HG03558 (cell line): ENCODE measurements around the gene FMOD.
"Not testable (repeated sequence)": the region's sequence is repeated elsewhere in the genome, so short reads cannot be mapped to it uniquely, and the experiment has no call there.

Experiments
- ATAC-seq: cut with Tn5 transposase; IDR thresholded peaks from one replicate; pipeline ENCODE4 v1.9.1; 2021; ENCODE audit warnings: moderate number of reproducible peaks; ENCODE audit not compliant: unreplicated experiment; ENCODE audit errors: extremely low read depth

The FMOD gene

DNA sequence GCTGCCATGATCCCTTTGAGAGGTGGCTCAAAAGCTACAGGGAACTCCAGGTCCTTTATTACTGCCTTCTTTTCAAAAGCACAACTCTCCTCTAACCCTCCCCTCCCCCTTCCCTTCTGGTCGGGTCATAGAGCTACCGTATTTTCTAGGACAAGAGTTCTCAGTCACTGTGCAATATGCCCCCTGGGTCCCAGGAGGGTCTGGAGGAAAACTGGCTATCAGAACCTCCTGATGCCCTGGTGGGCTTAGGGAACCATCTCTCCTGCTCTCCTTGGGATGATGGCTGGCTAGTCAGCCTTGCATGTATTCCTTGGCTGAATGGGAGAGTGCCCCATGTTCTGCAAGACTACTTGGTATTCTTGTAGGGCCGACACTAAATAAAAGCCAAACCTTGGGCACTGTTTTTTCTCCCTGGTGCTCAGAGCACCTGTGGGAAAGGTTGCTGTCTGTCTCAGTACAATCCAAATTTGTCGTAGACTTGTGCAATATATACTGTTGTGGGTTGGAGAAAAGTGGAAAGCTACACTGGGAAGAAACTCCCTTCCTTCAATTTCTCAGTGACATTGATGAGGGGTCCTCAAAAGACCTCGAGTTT lies 42.5 kb downstream of the FMOD start:
- no peak for ATAC-seq

DNA sequence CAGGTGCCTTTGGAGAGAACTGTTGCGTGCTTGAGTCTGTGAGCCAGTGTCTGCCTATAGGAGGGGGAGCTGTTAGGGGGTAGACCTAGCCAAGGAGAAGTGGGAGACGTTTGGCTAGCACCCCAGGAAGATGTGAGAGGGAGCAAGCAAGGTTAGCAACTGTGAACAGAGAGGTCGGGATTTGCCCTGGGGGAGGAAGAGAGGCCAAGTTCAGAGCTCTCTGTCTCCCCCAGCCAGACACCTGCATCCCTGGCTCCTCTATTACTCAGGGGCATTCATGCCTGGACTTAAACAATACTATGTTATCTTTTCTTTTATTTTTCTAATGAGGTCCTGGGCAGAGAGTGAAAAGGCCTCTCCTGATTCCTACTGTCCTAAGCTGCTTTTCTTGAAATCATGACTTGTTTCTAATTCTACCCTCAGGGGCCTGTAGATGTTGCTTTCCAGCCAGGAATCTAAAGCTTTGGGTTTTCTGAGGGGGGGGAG lies 43.2 kb downstream of the FMOD start:
- ATAC-seq: no peak

DNA sequence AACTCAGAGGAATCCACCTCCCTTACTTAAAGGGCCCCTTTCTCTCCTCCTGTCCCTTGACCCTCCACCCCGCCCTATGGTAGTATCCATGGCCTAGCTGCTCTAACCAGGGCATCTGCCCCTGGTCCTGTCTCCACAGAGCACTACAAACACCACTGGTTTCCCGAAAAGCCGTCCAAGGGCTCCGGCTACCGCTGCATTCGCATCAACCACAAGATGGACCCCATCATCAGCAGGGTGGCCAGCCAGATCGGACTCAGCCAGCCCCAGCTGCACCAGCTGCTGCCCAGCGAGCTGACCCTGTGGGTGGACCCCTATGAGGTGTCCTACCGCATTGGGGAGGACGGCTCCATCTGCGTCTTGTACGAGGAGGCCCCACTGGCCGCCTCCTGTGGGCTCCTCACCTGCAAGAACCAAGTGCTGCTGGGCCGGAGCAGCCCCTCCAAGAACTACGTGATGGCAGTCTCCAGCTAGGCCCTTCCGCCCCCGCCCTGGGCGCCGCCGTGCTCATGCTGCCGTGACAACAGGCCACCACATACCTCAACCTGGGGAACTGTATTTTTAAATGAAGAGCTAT lies 43.9 kb downstream of the FMOD start:
- ATAC-seq: no peak

DNA sequence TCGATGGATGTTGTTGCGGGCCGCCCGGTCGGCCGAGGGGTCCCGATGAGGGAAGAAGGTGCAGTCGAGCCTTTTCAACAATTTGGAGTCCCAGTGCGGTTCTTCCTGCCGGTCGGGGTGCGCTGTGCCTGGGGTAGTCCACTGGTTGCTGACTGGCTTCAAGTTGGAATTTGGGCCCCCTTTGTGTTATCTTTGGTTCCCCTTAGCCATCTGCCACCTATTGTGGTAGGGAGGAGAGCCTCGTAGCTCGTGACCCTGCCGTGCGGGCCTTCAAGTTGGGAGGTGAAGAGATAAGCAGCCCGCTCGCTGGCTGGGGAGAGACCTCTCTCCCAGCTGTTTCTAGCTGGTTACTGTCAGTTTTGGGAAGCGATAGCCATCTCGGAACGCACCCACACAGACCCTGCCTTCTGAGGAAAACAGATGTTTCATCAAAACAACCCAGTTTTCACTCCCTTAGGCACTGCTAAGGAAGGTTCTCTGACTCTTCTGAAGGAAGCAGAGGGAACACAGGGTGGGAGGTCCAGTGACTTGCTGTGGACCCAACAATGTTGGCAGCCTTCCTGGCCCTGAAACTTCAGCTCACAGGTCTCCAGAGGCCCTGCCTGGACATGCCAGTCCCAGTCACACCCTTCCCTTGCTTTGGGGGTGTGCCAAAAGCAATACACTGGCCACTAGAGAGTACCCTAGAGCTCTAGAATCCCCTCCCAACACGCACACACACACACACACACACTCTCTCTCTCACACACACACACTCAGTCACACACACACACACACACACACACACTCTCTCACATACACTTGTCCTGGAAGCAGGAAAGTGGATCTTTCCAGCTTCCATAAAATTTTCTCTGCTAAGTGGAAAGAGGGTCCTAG lies 44.6 kb downstream of the FMOD start:
- no peak for ATAC-seq

DNA sequence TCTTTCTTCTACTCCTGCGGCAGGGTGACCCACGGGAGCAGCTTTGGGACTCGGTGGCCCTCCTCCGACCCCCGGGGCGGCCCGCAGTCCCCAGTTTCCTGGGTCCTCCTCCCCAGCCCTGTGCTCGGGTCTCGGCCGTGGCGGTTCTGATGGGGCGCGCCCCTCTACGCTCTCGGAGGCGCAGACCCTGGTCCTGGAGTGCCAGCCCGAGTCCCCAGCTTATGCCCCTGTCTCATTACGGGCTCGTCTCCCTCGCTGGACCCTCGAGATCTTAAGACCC lies 45.2 kb downstream of the FMOD start:
- peak; percentile 4 for ATAC-seq

DNA sequence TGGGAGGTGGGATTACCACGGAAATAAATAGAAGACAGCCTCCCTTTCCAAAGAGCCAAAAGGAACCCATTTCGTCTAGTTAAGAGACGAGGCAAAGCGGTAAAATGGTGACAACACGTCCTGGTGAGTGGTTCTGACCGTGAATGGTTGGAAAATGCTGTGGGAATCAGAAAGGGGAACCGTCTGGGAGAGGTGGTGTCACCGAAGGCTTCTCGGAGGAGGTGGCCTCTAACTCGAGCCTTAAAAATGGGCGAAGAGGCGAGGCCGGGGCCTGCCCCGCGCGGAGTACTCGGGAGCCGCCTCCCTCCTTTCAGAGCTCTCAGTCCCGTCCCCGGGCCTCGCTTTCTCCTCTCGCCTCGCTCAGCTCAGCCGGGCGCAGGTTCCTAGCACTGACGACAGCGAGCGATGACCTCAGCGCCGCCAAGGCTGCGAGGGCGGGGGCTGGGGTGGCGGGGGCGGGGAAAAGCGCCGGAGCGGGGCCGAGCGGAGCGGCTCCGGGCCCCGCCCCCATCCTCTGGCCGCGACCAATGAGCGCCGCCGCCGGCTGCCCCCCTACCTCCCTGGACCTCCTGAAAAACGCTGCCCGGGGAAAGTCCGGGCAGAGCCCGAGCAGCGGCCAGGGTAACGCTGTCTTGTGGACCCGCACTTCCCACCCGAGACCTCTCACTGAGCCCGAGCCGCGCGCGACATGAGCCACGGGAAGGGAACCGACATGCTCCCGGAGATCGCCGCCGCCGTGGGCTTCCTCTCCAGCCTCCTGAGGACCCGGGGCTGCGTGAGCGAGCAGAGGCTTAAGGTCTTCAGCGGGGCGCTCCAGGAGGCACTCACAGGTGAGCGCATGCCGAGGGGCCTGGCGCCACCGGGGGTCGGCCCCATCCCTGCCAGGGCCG lies 45.8 kb downstream of the FMOD start, which contains the start of gene BTG2:
Gene BTG2 (plus strand): TSS at position 601 of the 890 bp plus-strand sequence. CDS start 88 bp downstream, at position 689.
- ATAC-seq: peak; percentile 54

DNA sequence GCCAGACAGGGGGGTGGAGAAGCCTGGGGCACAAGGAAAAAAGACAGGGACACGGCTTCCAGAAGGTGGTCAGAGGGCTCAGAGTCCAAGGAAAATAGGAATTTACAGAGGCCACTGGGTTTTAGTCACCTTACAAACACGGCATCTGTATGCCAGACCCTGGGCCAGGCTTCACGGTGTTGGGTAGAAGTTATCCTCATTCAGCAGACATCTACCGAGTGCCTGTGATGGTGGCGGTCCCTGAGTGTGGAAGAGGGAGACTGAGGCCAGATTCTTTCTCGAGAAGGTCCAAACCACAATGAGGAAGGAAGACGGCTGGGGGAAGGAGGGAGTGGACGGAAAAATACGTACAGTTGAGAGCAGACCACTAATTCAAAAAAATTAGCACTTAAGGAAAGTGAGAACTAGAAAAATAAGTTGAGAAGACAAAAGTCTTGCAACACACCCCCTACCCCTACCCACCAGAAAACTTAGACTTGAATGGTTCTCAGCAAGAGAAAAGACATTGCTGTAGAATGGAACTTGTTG lies 46.5 kb downstream of the FMOD start:
- no peak for ATAC-seq

DNA sequence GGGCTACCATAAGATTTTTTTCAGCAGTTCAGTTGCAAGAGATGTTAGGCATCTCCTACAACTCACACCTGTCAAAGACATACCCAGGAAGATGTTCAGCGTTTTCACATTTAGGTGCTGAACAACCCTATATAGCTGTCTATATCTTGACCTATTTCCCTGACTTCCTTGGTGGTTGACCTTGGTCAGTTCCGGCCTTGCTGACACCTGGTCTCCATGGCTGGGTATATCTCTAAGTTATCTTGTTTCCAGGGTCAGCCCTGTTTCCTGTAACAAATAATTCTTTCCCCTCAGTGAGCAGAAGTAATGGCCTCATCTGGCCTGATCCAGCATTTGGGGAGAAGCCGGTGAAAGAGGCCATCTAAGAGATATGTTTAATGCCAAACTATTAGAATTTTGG lies 48.0 kb downstream of the FMOD start:
- no peak for ATAC-seq

DNA sequence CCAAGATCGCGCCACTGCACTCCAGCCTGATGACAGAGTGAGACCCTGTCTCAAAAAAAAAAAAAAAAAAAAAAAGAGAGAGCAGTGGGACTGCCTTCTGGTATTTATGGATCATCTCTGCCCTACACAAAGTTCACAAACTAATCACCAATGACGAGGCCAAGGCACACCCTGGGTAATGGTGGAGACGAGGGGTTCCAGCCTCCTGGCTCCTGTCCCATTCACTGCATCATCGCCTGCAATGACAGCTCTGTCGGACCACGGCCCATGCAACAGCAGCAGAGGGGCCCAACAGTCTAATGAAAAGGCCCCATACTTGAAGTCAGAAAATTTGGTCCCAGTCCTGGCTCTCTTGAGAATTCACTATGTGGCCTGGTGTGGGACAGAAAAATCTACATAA lies 48.5 kb downstream of the FMOD start:
- ATAC-seq: no peak

DNA sequence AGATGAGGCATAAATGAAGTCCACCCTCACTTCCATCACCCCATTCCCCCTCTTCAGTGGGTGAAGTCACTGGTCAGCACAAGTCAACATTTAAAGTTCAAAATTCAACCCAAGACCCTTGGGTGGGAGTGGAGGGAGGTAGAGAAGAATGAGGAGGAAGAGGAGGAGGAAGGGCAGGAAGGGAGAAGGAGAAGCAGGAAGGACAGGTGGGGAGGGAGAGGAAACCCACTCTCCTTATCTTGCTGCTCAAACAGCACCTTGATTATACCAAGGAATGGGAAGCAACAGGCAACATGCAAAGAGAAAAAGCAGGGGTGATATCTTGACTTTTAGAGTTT lies 49.6 kb downstream of the FMOD start:
- ATAC-seq: no peak

DNA sequence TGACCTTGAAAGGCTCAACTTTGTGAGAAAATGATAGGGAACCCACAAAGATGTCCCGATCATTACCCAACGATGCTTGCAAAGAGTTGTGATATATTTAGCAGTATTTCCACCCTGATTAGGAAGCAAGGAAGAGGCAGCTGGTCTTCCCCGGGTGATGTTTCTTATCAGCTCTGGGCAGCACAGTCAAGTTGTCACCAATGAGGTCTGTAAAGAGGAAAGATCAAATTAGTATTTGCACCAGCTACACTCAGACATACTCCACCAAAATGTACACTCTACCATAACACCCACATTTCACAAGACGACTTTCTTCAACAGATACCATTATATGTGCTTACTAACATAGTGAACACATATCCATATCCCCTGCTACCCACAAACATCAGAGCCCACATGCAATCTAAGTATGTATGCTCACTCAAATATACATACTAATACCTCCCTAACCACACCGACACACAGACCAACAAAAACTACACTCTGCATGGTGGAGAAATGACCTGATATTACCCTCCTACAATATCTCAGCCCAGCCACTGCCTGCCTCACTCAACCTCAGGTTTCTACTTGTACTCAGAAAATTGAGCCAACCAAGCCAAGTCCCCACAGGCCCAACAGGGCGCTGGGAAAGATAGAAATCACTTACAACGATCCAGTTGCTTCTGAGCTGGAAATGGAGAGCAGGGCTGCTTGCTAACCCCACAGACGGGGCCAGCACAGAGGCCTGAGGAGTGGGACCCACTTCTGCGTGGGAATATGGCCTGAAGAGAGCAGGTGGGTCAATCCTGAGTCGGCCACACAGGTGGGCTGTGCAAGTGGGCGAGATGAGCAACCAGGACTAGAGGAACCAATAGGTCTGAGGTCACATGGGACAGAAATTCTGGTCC lies 50.2 kb downstream of the FMOD start:
- ATAC-seq: no peak

DNA sequence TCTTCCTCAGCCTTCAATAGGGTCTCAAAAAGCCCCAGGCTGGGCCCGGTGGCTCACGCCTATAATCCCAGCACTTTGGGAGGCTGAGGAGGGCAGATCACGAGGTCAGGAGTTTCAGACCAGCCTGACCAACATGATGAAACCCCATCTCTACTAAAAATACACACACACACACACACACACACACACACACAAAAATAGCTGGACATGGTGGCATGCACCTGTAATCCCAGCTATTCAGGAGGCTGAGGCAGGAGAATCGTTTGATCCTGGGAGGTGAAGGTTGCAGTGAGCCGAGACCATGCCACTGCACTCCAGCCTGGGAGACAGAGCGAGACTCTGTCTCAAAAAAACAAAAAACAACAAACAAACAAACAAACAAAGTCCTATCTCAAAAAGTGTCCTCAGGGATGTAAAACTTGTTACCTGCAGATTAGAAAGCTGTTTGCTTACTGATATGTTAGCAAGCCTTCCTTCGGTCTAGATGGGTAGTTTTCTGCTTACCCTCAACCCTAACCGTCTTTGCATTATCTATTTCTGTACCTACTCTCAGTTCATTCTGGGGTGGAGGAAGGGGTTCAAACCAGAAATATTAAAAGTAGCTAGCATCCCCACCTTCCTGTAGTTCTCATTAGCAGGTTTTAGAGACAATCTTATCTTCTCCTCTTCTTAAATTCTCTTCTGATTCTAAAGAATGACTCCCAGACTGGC lies 51.0 kb downstream of the FMOD start:
- ATAC-seq: not testable (repeated sequence)

DNA sequence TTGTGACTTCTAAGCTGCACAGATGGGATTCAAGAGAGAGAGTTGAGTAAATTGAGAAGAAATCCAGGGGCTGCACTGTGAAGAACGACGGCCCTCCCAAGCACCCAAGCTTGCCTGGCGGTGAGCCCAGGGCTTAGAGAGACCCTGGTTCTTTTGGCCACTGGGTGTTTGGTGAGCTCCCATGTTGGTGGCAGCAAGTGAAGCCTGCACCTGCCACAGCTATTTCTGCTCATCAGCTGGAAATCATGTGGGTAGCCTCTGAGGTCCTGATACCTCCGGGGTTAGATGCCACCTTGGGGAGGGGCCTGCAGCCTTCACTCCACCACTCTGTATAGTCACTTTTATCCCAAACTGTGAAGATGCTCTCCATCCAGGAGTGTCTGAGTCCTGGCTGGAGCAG lies 51.8 kb downstream of the FMOD start:
- no peak for ATAC-seq

DNA sequence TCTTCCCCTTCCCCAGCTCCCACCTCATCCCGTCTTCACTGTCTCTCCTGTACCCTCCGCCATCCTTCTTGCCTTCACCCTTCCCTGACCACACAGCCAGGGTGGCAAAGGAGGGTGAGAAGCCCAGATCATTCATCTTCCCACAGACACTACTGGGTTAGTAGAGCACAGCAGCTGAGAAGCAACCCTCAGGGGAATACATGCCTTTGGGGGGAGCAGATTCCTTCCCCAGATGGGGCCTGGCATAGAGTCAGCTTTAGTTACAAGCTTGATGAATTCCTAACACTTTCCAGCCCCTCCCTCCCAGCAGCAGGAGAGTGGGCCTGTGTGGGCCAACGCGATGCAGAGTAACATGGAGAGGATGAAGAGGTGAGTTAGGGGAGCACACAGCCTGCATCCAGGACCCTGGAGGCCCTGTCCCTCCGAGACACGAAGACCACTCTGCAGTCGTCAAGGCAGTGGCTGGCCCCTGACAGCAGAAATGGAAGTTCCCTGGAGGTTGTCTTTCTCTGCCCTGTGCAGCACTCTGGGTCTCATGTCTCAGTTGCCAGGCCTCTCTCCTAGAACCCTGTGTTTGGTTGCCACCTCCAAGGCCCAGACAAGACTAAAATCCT lies 54.4 kb downstream of the FMOD start:
- ATAC-seq: no peak

DNA sequence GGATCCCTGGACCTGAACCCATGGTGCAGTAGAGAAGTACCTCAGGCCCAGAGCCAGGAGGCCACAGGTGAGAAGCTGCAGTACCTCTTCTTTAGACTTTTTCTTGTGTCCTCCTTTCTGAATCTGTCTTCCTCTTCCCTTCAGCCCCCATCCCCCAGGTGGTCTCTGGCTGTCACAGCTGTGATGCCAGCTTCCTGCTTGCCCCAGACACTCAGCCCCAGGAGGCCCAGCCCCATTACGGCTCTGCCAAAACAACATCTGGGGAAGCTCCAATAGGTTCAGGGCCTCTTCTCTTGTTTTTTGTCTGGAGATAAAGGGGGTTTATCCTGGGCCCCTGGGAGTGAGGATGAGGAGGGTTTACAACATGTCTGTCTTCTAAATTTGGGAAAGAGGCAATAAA lies 55.1 kb downstream of the FMOD start:
- ATAC-seq: no peak

DNA sequence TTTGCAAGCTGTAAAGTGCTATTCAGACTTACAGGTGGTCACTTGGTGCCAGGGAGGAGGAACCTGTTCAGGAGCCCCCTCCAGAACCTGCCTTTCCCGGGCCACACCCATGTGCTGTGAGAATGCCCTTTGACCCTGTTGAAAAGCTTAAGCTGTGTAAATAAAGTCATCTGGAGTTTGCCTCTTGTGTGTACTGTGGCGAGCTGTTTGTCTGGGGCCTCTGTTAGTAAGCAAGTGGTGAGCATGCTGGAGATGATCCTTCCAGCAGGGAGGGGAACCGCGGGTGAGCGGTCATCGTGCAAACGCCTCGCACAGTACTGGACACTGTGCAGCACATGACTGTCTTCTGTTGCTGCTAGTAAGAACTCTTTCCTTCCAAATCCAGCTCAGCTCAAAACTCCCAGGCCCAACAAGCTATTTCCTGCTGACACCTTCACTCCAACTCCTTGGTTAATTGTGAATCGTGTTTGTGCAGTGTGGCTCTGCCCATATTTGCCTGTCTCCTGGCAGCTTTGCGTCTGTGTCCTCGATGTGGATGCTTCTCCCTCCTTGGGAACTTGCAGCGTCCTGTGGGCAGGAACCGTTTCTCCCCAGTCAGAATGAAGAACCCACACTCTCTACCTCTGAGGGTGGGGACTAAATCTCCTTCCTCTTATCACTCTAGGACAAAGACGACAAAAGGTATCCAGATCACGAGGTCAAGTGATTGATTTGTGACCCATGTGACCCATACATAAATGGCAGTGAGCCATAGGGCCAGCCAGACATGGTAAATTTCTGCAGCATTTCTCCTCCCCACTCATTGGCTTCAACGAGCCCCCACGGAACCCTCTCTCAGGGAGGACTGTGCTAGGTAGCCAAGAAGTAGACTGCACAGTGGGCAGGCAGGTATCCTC lies 59.5 kb downstream of the FMOD start:
- ATAC-seq: no peak
